HG02798 (cell line): Measurements from ENCODE around the gene BRAT1.
"Not testable (repeated sequence)": the region's sequence is repeated elsewhere in the genome, so short reads cannot be mapped to it uniquely, and the experiment has no call there.

Source experiments
- ATAC-seq: cut with Tn5 transposase; IDR thresholded peaks from one replicate; pipeline ENCODE4 v1.9.1; 2021; ENCODE audit warnings: mild to moderate bottlenecking; ENCODE audit not compliant: unreplicated experiment, poor library complexity

The BRAT1 gene

GRCh38 chr7:2541291-2542010 lies 13.9 kb downstream of the BRAT1 start:
- no peak for ATAC-seq

GRCh38 chr7:2540641-2541051 lies 14.7 kb downstream of the BRAT1 start:
- ATAC-seq: no peak

- no peak for ATAC-seq
Observed at GRCh38 chr7:2540133-2540532, 15.2 kb downstream of the BRAT1 start.

- no peak for ATAC-seq
Observed at GRCh38 chr7:2539031-2539911, 16.1 kb downstream of the BRAT1 start.

GRCh38 chr7:2537981-2538851 lies 17.1 kb downstream of the BRAT1 start:
- ATAC-seq: no peak

GRCh38 chr7:2535872-2536627 lies 19.3 kb downstream of the BRAT1 start:
- ATAC-seq: not testable (repeated sequence)

GRCh38 chr7:2534214-2534613 lies 21.1 kb downstream of the BRAT1 start:
- ATAC-seq: not testable (repeated sequence)

- not testable (repeated sequence) for ATAC-seq
Observed at GRCh38 chr7:2533566-2533965, 21.8 kb downstream of the BRAT1 start.

- not testable (repeated sequence) for ATAC-seq
Observed at GRCh38 chr7:2532816-2533215, 22.5 kb downstream of the BRAT1 start.

- not testable (repeated sequence) for ATAC-seq
Observed at GRCh38 chr7:2532199-2532772, 23.0 kb downstream of the BRAT1 start.

- not testable (repeated sequence) for ATAC-seq
Observed at GRCh38 chr7:2531796-2532110, 23.6 kb downstream of the BRAT1 start.

GRCh38 chr7:2530994-2531795 lies 24.1 kb downstream of the BRAT1 start:
- ATAC-seq: not testable (repeated sequence)

GRCh38 chr7:2530071-2530987 lies 25.0 kb downstream of the BRAT1 start:
- peak; percentile 37 for ATAC-seq

- ATAC-seq: no peak
Observed at GRCh38 chr7:2529161-2530070, 25.9 kb downstream of the BRAT1 start.

GRCh38 chr7:2528481-2529095 lies 26.7 kb downstream of the BRAT1 start:
- no peak for ATAC-seq
